HG03565 (cell line): Measurements from ENCODE around the gene CCM2L.

ENCODE experiments used
- ATAC-seq: cut with Tn5 transposase; IDR thresholded peaks from one replicate; pipeline ENCODE4 v1.9.1; 2021; ENCODE audit warnings: mild to moderate bottlenecking, moderate library complexity; ENCODE audit not compliant: unreplicated experiment

The CCM2L gene

DNA sequence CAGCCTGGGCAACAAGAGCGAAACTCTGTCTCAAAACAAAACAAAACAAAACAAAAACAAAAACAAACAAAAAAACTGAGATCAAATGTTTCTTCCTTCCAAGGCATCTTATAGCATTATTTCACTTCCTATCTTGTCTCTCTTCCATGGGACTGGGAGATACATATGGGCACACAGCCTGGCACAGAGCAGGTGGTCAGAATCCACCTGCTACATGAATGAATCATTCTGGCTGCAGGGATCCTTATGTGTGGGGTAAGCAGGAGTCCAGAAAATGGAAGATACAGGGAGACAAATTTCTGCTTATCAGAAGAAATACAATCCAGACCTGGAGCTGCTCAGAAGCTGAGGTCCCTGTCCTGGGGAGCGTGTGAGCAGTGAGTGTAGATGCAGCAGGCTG lies 18.2 kb upstream of the CCM2L start:
- no peak for ATAC-seq

DNA sequence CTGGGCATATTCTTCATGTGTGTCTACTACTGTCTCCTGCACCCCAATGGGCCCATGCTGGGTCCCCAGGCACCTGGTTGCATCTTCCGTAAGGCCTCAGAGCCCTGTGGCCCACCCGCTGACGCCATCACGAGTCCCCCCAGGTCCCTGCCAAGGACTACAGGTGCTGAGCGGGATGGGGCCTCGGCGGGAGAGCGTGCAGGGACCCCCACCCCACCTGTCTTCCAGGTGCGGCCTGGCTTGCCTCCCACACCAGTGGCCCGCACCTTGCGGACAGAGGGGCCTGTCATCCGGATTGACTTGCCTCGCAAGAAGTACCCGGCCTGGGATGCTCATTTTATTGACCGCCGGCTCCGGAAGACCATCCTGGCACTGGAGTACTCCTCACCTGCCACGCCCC lies 13.2 kb upstream of the CCM2L start:
- no peak for ATAC-seq

DNA sequence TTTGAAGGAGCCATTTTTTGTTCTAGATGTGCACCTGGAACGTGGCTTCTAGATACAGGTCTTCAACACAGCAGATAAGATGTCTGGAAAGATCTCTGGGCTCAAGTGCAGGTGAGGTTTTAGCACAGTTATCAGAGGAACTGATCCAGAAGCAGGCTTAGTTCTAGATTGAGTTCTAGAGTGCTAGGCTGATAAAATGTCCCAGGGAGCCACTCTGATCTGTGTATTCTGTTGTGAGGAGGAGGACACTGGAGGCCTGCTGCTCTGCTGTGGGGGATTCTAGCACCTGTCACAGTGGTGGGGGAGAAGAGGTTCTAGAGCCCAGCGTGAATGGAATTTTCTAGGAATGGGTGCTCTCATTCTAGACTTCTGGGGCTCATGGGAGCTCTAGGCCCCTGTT lies 12.0 kb upstream of the CCM2L start:
- no peak for ATAC-seq

DNA sequence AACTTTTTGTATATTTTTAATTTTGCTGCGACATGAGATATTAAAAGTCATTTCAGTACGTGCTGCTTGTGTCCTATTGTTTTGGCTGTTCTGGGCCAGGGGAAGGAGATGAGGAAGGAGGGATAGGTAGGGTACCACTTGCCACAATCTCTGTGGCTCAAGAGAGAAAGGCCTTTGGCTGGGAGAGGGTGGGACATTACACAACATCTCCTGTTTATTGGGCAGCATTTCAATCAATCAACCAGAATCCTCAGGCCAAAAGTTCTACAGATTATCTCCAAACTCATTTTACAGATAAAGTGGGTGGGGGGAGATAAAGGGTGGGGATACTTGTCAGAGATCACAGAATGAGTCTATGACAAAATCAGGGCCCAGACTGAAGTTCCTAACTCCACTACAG lies 6.9 kb upstream of the CCM2L start:
- ATAC-seq = no peak

DNA sequence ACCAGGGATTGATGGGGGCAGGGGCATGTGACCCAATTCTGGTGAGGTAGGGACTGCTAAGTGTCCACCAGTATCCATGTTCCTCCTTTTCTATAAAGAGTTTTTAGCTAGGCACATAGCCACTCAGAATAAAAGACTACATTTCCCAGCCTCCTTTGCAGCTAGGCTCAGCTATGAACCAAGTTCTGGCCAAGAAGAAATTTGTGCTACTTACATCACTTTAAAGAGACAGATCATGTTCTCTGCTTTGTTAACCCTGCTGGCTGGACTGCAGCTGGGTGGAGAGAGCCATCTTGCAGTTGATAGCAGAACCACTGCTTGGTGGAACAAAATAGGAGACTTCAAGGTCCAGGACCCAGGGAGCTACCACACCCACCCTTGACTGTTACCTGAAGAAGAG lies 5.3 kb upstream of the CCM2L start:
- ATAC-seq = no peak

DNA sequence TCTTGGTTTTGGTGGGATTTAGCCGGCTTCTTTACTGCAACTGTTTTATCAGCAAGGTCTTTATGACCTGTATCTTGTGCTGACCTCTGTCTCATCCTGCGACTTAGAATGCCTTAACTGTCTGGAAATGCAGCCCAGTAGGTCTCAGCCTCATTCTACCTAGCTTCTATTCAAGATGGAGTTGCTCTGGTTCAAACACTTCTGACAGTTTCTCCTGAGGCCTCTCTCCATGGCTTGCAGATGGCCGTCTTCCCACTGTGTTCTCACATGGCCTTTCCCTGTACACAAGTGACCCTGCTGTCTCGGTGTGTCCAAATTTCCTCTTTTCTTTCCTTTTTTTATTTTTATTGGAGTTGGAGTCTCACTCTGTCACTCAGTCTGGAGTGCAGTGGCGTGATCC lies 4.2 kb upstream of the CCM2L start:
- ATAC-seq = no peak

DNA sequence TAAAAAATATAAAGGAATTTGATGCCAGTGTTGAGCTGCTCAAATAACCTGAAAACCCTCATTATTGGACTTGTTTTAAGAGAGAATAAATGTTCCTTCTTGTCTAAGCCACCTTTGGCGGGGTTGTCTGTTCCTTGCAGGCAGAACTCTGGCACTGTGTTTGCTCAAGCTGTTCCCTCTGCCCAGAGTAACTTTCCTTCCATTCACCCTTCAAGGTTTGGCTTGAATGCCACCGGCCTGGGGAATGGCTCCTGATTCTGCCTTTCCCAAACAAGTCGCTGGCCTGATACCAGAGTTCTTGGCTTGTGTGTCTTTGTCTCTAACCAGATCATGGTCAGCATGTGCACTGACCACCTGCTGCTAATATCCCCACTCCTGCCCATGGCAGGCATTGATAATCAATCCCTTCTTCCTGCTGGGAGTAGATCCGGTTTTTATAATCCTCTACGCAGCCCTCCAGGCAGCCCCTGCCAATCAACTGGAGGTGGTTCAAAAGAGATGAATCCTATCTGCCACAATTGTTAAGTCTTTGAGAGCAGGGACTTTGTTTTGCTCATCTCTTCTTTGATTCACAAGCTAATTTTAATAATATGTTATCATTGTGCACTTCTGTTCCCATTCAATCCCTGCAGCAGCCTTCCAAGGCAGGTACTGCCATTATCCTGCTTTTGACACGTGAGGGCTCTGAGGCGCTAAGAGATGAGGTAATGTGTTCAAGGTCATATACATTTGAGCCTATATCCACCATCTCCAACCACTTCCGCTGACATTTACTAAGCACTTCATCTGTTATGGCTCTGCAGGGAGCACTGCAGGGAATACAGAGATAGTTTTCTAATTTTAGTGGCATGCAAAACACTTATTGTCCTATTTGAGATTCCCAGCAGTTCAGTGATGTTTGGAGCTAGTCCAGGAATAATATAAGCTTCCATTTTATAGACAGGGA lies 3.1 kb upstream of the CCM2L start:
- ATAC-seq = no peak

DNA sequence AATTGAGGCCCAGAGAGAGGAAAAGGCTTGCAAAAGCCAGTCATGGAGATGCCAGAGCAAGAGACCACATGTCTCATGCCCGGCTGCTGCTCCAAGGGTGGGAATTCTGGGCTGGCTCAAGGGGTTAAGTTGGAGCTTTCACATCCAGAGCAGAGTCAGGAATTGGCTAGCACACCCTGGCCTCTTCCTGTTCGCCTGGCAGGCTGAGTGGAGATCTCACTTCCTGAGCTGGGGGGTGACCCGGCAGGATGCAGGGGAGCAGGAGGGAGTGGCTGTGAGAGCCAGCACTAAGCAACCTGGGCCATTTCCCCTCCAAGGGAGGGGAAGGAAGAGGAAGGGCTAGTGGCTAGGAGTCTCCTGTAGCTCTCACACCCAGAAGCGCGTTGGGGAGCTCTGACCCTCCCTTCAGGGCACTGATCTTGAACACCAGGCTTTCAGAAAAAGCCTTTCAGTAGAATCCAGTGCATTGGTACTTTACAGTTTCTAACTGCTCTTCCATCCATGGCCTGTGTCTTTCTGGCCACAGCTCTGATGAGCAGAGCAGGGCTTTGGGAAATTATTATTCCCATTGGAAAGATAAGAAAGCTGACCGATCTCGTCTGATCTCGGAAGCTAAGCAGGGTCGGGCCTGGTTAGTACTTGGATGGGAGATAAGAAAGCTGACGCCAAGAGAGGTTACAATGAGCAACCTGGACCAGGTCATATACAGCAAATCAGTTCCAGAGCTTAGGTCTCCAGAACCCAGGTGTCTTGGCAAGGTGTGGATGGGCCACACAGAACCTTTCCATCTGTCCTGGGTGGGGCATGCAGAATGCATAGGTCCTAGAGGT lies 2.2 kb upstream of the CCM2L start:
- ATAC-seq = no peak

DNA sequence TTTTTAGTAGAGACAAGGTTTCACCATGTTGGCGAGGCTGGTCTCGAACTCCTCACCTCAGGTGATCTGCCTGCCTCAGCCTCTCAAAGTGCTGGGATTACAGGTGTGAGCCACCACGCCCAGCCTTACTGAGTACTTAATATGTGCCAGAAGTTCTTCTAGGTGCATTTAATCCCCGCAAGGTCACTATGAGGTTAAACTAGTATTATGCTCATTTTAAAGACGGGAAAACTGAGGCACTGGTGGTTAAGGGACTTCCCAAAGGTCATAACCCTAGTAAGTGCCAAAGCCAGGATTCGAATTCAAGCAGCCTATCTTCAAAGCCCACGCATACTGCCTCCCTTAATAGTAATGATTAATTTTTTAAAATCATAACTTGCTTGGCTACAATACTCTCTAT lies 674 bp upstream of the CCM2L start:
- no peak for ATAC-seq

DNA sequence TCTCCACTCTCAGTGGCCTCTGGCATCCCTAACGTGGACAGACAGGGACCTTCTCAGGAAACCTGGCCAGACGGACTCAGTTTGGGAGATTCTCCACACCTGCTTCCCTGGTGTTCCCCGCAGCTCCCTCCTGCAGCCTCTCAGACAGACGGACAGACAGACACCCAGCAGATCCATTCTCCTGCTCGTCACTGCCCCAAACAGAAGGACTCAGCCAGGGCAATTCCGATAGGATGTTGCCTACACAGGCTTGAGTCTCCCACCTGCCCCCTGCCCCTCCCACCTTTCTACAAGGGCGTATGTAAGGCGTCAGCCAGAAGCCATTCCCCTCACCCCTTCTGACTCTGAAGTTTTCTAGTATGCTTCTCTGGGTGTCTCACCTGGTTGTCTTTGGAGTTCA lies 428 bp downstream of the CCM2L start:
- no peak for ATAC-seq

DNA sequence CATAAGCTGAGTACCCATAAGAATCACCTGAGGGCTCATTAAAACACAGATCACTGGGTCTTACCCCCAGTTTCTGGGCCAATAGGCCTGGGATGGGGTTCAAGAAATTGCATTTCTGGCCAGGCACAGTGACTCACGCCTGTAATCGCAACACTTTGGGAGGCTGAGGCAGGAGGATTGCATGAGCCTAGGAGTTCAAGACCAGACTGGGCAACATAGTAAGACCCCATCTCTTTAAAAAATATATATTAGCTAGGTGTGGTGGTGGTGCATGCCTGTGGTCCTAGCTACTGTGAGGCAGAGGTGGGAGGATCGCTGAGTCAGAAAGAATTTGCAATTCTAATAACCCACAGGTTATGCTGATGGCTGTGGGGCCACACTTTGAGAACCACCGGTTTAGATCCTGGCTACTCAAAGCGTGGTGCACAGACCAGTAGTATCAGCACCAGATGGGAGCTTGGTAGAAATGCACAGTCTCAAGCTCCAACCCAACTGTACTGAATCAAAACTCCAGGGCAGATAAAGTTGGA lies 2.0 kb downstream of the CCM2L start:
- no peak for ATAC-seq

DNA sequence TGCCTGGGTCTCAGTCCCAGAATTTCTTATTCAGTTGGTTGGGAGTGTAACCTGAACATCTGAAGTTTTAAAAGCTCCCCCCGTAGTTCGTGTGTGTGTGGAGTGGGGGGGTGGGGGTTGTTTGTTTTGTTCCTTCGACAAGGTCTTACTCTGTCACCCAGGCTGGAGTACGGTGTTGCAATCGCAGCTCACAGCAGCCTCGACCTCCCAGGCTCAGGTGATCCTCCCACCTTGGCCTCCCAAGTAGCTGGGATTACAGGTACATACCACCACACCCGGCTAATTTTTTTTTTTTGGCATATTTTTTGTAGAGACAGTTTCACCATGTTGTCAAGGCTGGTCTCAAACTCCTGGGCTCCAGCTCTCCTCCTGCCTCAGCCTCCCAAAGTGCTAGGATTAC lies 3.1 kb downstream of the CCM2L start:
- ATAC-seq = no peak

DNA sequence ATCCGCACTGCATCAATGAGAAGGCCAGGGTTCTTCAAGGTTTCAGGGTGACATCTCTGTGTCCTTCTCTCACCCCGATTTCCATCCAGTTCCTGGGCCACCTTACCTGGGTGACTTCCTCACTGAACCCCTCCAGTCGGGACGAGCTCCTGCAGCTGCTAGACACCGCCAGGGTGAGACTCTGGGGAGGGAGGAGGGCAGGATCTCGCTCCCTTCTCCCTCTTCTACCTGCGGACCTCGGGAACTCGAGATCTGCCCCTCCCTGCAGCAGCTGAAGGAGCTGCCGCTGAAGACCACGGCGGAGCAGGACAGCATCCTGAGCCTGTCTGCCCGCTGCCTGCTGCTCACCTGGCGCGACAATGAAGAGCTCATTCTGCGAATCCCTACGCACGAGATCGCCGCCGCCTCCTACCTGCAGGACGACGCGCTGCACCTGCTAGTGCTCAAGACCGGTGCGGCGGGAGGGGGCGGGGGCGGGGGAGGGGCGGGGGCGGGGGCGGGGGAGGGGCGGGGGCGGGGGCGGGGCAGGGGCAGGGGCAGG lies 7.5 kb downstream of the CCM2L start:
- ATAC-seq = no peak

DNA sequence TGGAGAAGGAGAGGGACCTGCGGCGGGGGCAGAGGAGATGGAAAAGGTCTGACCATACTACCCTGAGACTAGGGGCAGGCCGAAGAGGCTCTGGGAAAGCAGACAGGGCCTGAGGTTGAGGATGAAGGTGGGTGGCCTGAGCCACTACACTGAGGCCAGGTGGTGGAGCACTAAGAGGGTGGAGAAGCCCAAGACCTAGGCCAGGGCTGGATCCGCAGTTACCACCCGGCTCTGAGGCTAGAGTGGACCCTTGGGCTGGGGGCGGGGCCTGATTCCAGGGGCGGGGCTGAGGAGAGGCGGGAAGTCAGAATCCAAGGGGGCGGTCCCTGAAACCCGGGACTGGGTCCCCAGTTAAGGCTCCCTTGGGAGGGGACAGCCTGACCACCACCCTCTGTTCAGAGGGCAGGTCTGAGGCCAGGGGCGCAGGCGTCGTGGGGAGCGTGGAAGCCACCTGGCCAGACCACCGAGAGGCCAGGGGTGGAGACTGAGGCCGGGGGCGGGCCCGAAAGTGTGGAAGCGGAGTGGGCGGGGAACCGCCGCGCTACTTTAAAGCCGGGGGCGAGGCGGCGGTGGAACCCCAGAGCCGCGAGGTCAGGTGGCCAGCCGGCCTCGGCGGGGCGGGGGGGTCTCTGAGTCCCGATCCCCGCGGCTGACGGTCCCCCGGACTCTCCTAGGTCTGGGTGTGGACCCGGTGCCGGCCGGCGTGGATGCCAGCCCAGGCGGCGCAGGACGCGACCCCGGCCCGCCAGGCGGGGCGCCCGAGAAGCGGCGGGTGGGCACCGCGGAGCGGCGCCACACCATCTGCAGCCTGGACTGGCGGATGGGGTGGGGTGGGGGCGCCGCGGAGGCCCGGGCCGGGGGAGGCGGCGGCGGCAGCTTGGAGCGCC lies 8.3 kb downstream of the CCM2L start:
- no peak for ATAC-seq

DNA sequence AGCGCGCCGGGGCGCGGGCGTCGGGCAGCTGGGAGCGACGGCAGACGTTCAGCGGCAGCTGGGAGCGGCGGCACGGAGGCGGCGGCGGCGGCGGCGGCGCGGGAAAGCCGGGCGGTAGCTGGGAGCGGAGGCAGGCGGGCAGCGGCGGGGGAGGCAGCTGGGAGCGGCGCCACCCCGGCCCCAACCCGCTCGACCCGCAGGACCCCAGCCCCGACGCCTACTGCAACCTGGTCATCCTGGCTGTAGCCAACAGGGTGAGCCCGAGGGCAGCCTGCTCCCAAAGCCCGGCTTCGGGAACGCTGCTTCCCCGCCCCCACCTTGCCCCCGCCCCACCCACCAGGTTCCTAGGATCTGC lies 8.9 kb downstream of the CCM2L start:
- ATAC-seq = no peak

DNA sequence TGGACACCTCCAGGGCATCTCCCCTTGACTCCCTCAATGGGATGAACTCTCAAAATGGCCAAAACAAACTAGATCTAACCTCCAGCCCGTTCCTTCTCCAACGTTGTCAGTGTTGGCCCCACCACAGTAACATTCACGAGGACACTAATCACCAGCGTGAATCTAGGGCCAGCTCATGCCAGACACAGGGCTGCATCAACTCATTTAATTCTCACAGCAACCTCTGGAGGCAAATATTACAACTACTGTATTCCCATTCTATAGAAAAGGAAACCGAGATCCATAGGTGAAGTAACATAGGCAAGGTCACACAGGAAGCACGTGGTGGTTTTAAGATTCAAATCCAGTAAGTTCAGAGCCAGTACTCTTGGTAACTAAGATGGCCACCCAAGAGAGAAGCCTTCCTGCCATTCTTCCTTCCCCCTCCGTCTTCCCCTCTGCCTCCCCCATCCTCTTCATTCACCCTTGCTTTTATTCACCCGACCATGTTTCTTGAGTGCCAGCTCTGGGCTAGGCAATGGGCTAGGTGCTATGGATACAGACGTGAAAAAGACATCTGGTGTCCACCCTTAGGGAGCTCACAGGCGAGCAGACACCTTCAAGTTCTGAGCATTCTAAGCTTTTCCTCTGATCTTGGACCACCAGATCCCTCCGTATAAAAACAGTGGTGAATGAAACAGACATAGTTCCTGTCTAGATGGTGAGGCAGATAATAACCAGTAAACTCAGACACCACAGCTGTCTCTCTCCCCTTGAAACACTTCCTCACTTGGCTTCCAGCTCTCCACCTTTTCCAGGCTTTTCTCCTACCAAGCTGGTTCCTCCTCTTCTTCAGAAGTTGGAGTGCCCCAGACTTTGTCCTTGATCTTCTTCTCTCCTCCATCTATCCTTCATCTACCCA lies 9.6 kb downstream of the CCM2L start:
- no peak for ATAC-seq

DNA sequence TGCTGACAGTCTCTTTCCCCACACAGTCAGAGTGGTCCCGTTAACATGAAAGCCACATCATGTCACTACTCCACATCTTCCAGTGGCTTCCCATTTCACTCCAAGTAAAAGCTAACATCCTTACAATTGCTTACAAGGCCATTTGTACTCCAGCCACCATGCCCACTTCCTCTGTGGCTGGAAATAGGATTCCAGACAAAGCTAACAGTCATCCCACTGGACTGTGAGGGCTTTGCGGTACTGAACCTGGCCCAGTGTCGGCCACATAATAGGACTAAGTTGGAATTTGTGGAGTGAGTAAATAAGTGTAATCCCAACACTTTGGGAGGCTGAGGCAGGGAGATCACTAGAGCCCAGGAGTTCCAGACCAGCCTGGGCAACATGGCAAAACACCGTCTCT lies 10.9 kb downstream of the CCM2L start:
- no peak for ATAC-seq

DNA sequence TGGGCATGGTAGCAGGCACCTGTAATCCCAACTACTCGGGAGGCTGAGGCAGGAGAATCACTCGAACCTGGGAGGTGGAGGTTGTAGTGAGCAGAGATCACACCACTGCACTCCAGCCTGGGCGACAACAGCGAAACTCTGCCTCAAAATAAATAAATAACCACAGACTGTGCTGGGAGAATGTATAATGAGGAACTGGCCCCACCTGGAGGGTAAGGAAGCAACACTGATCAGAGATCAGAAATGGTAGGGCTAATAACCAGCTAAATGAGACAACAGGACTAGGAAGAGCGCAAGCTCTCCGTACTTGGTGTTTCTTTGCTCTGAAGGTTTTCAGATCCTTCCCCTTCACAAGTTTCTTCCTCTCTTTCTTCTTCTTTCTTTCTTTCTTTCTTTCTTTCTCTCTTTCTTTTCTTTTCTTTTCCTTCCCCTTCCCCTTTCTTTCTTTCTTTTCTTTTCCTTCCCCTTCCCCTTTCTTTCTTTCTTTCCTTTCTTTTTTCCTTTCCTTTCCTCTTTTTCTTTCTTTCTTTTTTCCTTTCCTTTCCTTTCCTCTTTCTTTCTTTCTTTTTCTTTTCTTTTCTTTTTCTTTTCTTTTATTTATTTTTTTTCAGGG lies 14.6 kb downstream of the CCM2L start:
- no peak for ATAC-seq

DNA sequence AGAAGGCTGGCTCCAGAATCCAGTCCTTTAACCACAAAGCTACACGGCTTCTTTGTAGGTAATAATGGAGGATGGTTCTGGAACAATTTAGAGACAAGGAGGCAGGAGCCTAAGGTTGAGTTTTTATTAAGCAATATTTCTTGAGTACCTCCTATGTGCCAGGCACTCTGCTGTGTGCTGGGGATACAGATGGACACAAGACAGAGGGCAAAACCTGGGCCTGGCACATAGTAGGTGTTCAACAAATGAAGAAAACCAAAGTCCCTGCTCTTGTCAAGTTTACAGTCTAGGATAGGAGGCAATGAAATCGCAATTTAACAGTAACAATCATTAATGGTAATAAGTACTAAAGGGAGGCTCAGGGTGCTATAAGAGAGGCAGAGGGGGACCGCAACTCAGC lies 17.4 kb downstream of the CCM2L start:
- ATAC-seq = no peak
